Fibroblast of the aortic adventitia (primary cell): Measurements from ENCODE around the gene ARHGAP9. TPM values are rescaled to one million over a fixed set of nuclear protein-coding genes. Genes with fewer than 3 reads are reported as not detected.

Experiments
- DNase-seq: peaks from one replicate; pipeline ENCODE4 v3.0.0-alpha.2; 2010; ENCODE audit warnings: low read depth
- H3K4me3 ChIP-seq: 2 replicates; pipeline ENCODE4 v1.5.1; 2011; ENCODE audit warnings: low read depth, mild to moderate bottlenecking, control low read depth, low read length, moderate library complexity
- CTCF ChIP-seq: IDR thresholded peaks from 2 replicates; pipeline ENCODE4 v1.5.1; 2011; ENCODE audit warnings: mild to moderate bottlenecking, low read length, control low read depth, inconsistent platforms; ENCODE audit not compliant: insufficient read depth
- total RNA-seq: library from RNA; depleted of rRNA; stranded (reverse); fragments of >200 nt; gene quantifications from 2 replicates; pipeline ENCODE4 v1.2.3, GENCODE V29; 2012; ENCODE audit warnings: low replicate concordance

ARHGAP9 gene
- total RNA-seq, 1 donor: 0.18 TPM

GRCh38 chr12:57460841-57461275 lies 18.8 kb downstream of the ARHGAP9 start:
- no peak for DNase-seq
- no peak for TF ChIP-seq CTCF
- H3K4me3 ChIP-seq: peak overlapping the region; percentile 76

GRCh38 chr12:57460468-57460784 lies 19.2 kb downstream of the ARHGAP9 start:
- TF ChIP-seq CTCF: no peak
- DNase-seq: no peak
- peak overlapping the region; percentile 76 for H3K4me3 ChIP-seq

- DNase-seq: no peak
- TF ChIP-seq CTCF: no peak
- H3K4me3 ChIP-seq: peak within 1 kb of the TSS; percentile 76
Observed at GRCh38 chr12:57459750-57460467, 19.8 kb downstream of the ARHGAP9 start, which contains the start of gene GLI1. Gene GLI1, plus strand, starts transcription at chr12:57459785. Its CDS starts 3,907 bp downstream, at chr12:57463692.

GRCh38 chr12:57459055-57459749 lies 20.5 kb downstream of the ARHGAP9 start:
- H3K4me3 ChIP-seq: peak overlapping the region; percentile 76
- DNase-seq: peak; percentile 97
- peak; percentile 93 for TF ChIP-seq CTCF

GRCh38 chr12:57458665-57459054 lies 21.0 kb downstream of the ARHGAP9 start:
- DNase-seq: no peak
- TF ChIP-seq CTCF: no peak
- peak overlapping the region; percentile 76 for H3K4me3 ChIP-seq

- no peak for TF ChIP-seq CTCF
- H3K4me3 ChIP-seq: no peak overlapping the region
- no peak for DNase-seq
Observed at GRCh38 chr12:57456737-57457490, 22.8 kb downstream of the ARHGAP9 start.
